SK-N-SH treated with all-trans-retinoic acid at 6 μM for 48 hours (cell line): ENCODE data around the gene DHX8.

Experiments
- GLIS3 ChIP-seq: fragments of 250-450 bp; sonication (Bioruptor Pico); IDR thresholded peaks from 2 replicates; pipeline ENCODE4 v1.5.0; 2020; ENCODE audit warnings: mild to moderate bottlenecking, moderate library complexity
- RARB ChIP-seq: fragments of 250-450 bp; sonication (Bioruptor Pico); IDR thresholded peaks from 2 replicates; pipeline ENCODE4 v1.8.0; 2021; ENCODE audit warnings: mild to moderate bottlenecking, moderate library complexity
- SNAI2 ChIP-seq: fragments of 250-450 bp; sonication (Bioruptor Pico); IDR thresholded peaks from 2 replicates; pipeline ENCODE4 v1.5.0; 2020; ENCODE audit warnings: mild to moderate bottlenecking, moderate library complexity
- ZFP30 ChIP-seq: fragments of 450-650 bp; formaldehyde crosslinking; IDR thresholded peaks from 2 replicates; pipeline ENCODE4 v1.5.0; 2022; ENCODE audit warnings: mild to moderate bottlenecking, moderate library complexity

- TF ChIP-seq SNAI2 (CRISPR knock-in tag), result no peak
- no peak for TF ChIP-seq ZFP30
- no peak for TF ChIP-seq GLIS3 (CRISPR knock-in tag)
- no peak for TF ChIP-seq RARB (CRISPR knock-in tag)
These were observed 34.9 kb upstream of the DHX8 start for GRCh38 chr17:43448720-43449469.
